SK-N-SH (cell line): ENCODE results near the gene BAG2. TPM values are rescaled to one million over a fixed set of nuclear protein-coding genes. Genes with fewer than 3 reads are reported as not detected.

ENCODE experiments used
- CTCF ChIA-PET: fragments of 300-600, 350-600 bp; formaldehyde crosslinking; extraction: SDS; loops from one replicate; lab custom pipeline; 2021; lab: Yijun Ruan, JAX
- POLR2A ChIA-PET: fragments of 350-600 bp; sonication (Branson Sonifier 250); formaldehyde crosslinking; extraction: SDS; loops from one replicate; lab custom pipeline; 2020; ENCODE audit warnings: antibody characterized with exemption, inconsistent platforms; lab: Yijun Ruan, JAX
- DNase-seq: peaks from one replicate; pipeline ENCODE4 v3.0.0; 2012
- H2AFZ ChIP-seq: fragments of 200-600 bp; sonication (generic); 2 replicates; pipeline ENCODE4 v1.8.1; 2016; ENCODE audit warnings: antibody characterized with exemption, mild to moderate bottlenecking, low read depth
- H3F3A ChIP-seq: fragments of 200-600 bp; sonication (generic); replicated peaks from 2 replicates; pipeline ENCODE3; 2016; ENCODE audit warnings: antibody characterized with exemption, mild to moderate bottlenecking; ENCODE audit not compliant: insufficient read depth
- H3K27ac ChIP-seq, 2 experiments: fragments of 200-500 bp in 1 of 2; fragments of 200-600 bp in 1 of 2; sonication (Bioruptor generic) in 1 of 2; sonication (generic), shearing (Covaris generic) in 1 of 2; 2 replicates each; pipeline versions ENCODE4 v1.5.1 to v1.6.1; 2014 to 2016; ENCODE audit warnings: low read depth in 2 of 2, inconsistent platforms in 1 of 2, low read length in 1 of 2, mild to moderate bottlenecking in 1 of 2, mixed read lengths in 1 of 2
- H3K27me3 ChIP-seq: fragments of 200-600 bp; sonication (generic), shearing (Covaris generic); 2 replicates; pipeline ENCODE4 v1.6.1; 2016; ENCODE audit warnings: mixed run types; ENCODE audit not compliant: insufficient read depth
- H3K36me3 ChIP-seq, 2 experiments: fragments of 200-500 bp in 1 of 2; fragments of 200-600 bp in 1 of 2; sonication (Bioruptor generic) in 1 of 2; sonication (generic) in 1 of 2; replicated peaks in 1 of 2; 2 replicates each; pipeline versions ENCODE3 to v1.5.1; 2014 to 2016; ENCODE audit warnings: low read length in 1 of 2, mild to moderate bottlenecking in 1 of 2; ENCODE audit not compliant: insufficient read depth in 2 of 2, control insufficient read depth in 1 of 2
- H3K4me1 ChIP-seq, 2 experiments: fragments of 200-500 bp in 1 of 2; fragments of 200-600 bp in 1 of 2; sonication (Bioruptor generic) in 1 of 2; sonication (generic), shearing (Covaris generic) in 1 of 2; 2 replicates each; pipeline versions ENCODE4 v1.5.1 to v1.6.1; 2014 to 2016; ENCODE audit warnings: low read depth in 1 of 2, low read length in 1 of 2, mixed run types in 1 of 2; ENCODE audit not compliant: insufficient read depth in 2 of 2, control insufficient read depth in 1 of 2
- H3K4me2 ChIP-seq: fragments of 200-600 bp; sonication (generic), shearing (Covaris generic); 2 replicates; pipeline ENCODE4 v1.6.1; 2017; ENCODE audit warnings: mixed run types
- H3K4me3 ChIP-seq, 2 experiments: fragments of 200-500 bp in 1 of 2; fragments of 200-600 bp in 1 of 2; sonication (Bioruptor generic) in 1 of 2; sonication (generic), shearing (Covaris generic) in 1 of 2; 2 replicates each; pipeline versions ENCODE4 v1.5.1 to v1.8.1; 2014 to 2016; ENCODE audit warnings: low read depth in 2 of 2, inconsistent platforms in 1 of 2, low read length in 1 of 2, mild to moderate bottlenecking in 1 of 2, mixed read lengths in 1 of 2, moderate library complexity in 1 of 2
- H3K79me2 ChIP-seq: fragments of 200-600 bp; sonication (generic); 2 replicates; pipeline ENCODE4 v1.8.1; 2017; ENCODE audit warnings: mild to moderate bottlenecking; ENCODE audit not compliant: insufficient read depth
- H3K9ac ChIP-seq: fragments of 200-600 bp; sonication (generic); 2 replicates; pipeline ENCODE4 v1.6.1; 2017; ENCODE audit warnings: mixed run types
- H3K9me2 ChIP-seq: fragments of 200-600 bp; sonication (generic); 2 replicates; pipeline ENCODE4 v1.6.1; 2017; ENCODE audit warnings: mixed run types
- H3K9me3 ChIP-seq: fragments of 200-600 bp; sonication (generic); 2 replicates; pipeline ENCODE4 v1.6.1; 2017; ENCODE audit warnings: mixed run types, mild to moderate bottlenecking, moderate library complexity
- H4K20me1 ChIP-seq: fragments of 200-600 bp; sonication (generic); 2 replicates; pipeline ENCODE4 v1.6.1; 2017; ENCODE audit warnings: mild to moderate bottlenecking, mixed run types; ENCODE audit not compliant: insufficient read depth
- ELF1 ChIP-seq: IDR thresholded peaks from 2 replicates; pipeline ENCODE4 v1.4.0; 2012
- GABPA ChIP-seq: IDR thresholded peaks from 2 replicates; pipeline ENCODE4 v1.4.0; 2012; ENCODE audit warnings: low read depth, mild to moderate bottlenecking
- GATA2 ChIP-seq: sonication (generic); formaldehyde crosslinking; IDR thresholded peaks from 2 replicates; pipeline ENCODE4 v1.5.0; 2020; ENCODE audit warnings: mild to moderate bottlenecking, missing genetic modification reagents
- MEF2A ChIP-seq: IDR thresholded peaks from 2 replicates; pipeline ENCODE4 v1.4.0; 2012; ENCODE audit warnings: low read depth, borderline replicate concordance
- POLR2AphosphoS5 ChIP-seq: IDR thresholded peaks from 2 replicates; pipeline ENCODE4 v1.6.1; 2012; ENCODE audit warnings: low read depth, low read length
- RCOR1 ChIP-seq: fragments of 150-350 bp; IDR thresholded peaks from 2 replicates; pipeline ENCODE4 v1.6.1; 2017; ENCODE audit warnings: antibody characterized with exemption, low read length
- TCF12 ChIP-seq: IDR thresholded peaks from 2 replicates; pipeline ENCODE4 v1.4.0; 2012
- ZBTB33 ChIP-seq: IDR thresholded peaks from 2 replicates; pipeline ENCODE4 v1.4.0; 2012; ENCODE audit warnings: low read depth, borderline replicate concordance
- WGBS: methylation state at CpG from one replicate; pipeline ENCODE4 v1.1.6; 2017; ENCODE audit warnings: low lambda C conversion rate; 5-methylcytosine and 5-hydroxymethylcytosine counted together
- polyA plus RNA-seq, 3 experiments: library from polyadenylated mRNA; depleted of rRNA; stranded (reverse); fragments of >200 nt; gene quantifications; 2 replicates each; pipeline ENCODE4 v1.2.3, GENCODE V29; 2012
- TF ChIP-seq, protein P1 (sequence below): IDR thresholded peaks from 2 replicates; pipeline ENCODE4 v1.6.1; 2012; ENCODE audit warnings: mild to moderate bottlenecking, low read depth, low read length, moderate library complexity

The BAG2 gene
- polyA plus RNA-seq, 1 of the 3 experiments (the other 2 are of a cell fraction) = 5.3 TPM

- Histone ChIP-seq H3K79me2 (peaks cover 4% of the 10 kb centered on the region; the same call in 1 of the 2 replicates), H3K9me2 (no peaks in the 10 kb centered on the region), H3K36me3 (peaks cover 24 to 50% of the 10 kb centered on the region in 2 experiments), H3K4me1 (no peaks in the 10 kb centered on the region), H3K4me2 (no peak overlapping the region), H3K9me3 (no peaks in the 10 kb centered on the region)
- 87% methylated on average over 1 of the region's 1 CpG for WGBS
- no peak for TF ChIP-seq MEF2A
- TF ChIP-seq, all 33 proteins: peak for 0
- no peak overlapping the region for H3K9ac ChIP-seq
- ChIA-PET POLR2A (no interaction called here), CTCF (no interaction called here)
- H3F3A ChIP-seq = peaks cover 22% of the 10 kb centered on the region
- no peak for DNase-seq
- H3K27ac ChIP-seq = no peak overlapping the region
- no peak overlapping the region for H2AFZ ChIP-seq
- H3K4me3 ChIP-seq = no peak overlapping the region
- H3K27me3 ChIP-seq = no peaks in the 10 kb centered on the region
- no peaks in the 10 kb centered on the region for H4K20me1 ChIP-seq
Measured at GRCh38 chr6:57142178-57142525, 30.0 kb upstream of the BAG2 start.

GRCh38 chr6:57143690-57144089 lies 28.4 kb upstream of the BAG2 start:
- ChIA-PET CTCF (no interaction called here), POLR2A (no interaction called here)
- H3K79me2 ChIP-seq = peaks cover 4% of the 10 kb centered on the region; the same call in 1 of the 2 replicates
- H3K36me3 ChIP-seq = peaks cover 34 to 59% of the 10 kb centered on the region in 2 experiments
- DNase-seq = no peak
- H4K20me1 ChIP-seq = no peaks in the 10 kb centered on the region
- no peaks in the 10 kb centered on the region for H3K9me3 ChIP-seq
- H3K4me2 ChIP-seq = no peak overlapping the region
- peaks cover 22% of the 10 kb centered on the region for H3F3A ChIP-seq
- no peak overlapping the region for H3K9ac ChIP-seq
- no peaks in the 10 kb centered on the region for H3K27me3 ChIP-seq
- WGBS = 100% methylated on average over 1 of the region's 1 CpG
- H3K4me3 ChIP-seq = no peak overlapping the region
- no peaks in the 10 kb centered on the region for H3K4me1 ChIP-seq
- H2AFZ ChIP-seq = no peak overlapping the region
- TF ChIP-seq ZBTB33 (no peak), RCOR1 (no peak), GABPA (no peak), TCF12 (no peak), ELF1 (no peak), POLR2AphosphoS5 (no peak), GATA2 (no peak)
- TF ChIP-seq, protein P1, sequence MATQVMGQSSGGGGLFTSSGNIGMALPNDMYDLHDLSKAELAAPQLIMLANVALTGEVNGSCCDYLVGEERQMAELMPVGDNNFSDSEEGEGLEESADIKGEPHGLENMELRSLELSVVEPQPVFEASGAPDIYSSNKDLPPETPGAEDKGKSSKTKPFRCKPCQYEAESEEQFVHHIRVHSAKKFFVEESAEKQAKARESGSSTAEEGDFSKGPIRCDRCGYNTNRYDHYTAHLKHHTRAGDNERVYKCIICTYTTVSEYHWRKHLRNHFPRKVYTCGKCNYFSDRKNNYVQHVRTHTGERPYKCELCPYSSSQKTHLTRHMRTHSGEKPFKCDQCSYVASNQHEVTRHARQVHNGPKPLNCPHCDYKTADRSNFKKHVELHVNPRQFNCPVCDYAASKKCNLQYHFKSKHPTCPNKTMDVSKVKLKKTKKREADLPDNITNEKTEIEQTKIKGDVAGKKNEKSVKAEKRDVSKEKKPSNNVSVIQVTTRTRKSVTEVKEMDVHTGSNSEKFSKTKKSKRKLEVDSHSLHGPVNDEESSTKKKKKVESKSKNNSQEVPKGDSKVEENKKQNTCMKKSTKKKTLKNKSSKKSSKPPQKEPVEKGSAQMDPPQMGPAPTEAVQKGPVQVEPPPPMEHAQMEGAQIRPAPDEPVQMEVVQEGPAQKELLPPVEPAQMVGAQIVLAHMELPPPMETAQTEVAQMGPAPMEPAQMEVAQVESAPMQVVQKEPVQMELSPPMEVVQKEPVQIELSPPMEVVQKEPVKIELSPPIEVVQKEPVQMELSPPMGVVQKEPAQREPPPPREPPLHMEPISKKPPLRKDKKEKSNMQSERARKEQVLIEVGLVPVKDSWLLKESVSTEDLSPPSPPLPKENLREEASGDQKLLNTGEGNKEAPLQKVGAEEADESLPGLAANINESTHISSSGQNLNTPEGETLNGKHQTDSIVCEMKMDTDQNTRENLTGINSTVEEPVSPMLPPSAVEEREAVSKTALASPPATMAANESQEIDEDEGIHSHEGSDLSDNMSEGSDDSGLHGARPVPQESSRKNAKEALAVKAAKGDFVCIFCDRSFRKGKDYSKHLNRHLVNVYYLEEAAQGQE = no peak
- H3K27ac ChIP-seq = no peak overlapping the region
- H3K9me2 ChIP-seq = no peaks in the 10 kb centered on the region
